Fibroblast of skin of abdomen (primary cell): Measurements from ENCODE around the gene MYBBP1A.
A peak's percentile ranks its signal among the peaks of the same experiment; 100 is the strongest.

Source experiments
- DNase-seq: peaks from one replicate; pipeline ENCODE4 v3.0.0-alpha.2; 2013

Gene MYBBP1A

GRCh38 chr17:4499431-4500190 is 55.6 kb downstream of the MYBBP1A start:
- DNase-seq: no peak

- peak; percentile 24 for DNase-seq
These were observed 56.5 kb downstream of the MYBBP1A start, which contains the start of gene SPNS2 for GRCh38 chr17:4498461-4499397. Gene SPNS2 (plus strand): TSS chr17:4498881. CDS start chr17:4499048, 167 bp downstream.

GRCh38 chr17:4497101-4497824 is 57.9 kb downstream of the MYBBP1A start:
- peak; percentile 18 for DNase-seq

- no peak for DNase-seq
These were observed 62.2 kb downstream of the MYBBP1A start for GRCh38 chr17:4492721-4493561.

GRCh38 chr17:4490637-4491061 is 64.5 kb downstream of the MYBBP1A start:
- no peak for DNase-seq

GRCh38 chr17:4490109-4490591 is 65.0 kb downstream of the MYBBP1A start:
- DNase-seq: no peak

GRCh38 chr17:4488989-4489595 is 66.1 kb downstream of the MYBBP1A start:
- no peak for DNase-seq
